ENCODE data around the gene ALDH1L1.

GRCh38 chr3:126085276-126085675 is 95.1 kb downstream of the ALDH1L1 start:
- TF ChIP-seq SP1 (IDR thresholded peaks at IDR 0.05), result no peak
- TF ChIP-seq LEF1 (IDR thresholded peaks at IDR 0.05; ENCODE audit: borderline replicate concordance), result no peak
- TF ChIP-seq NFRKB (IDR thresholded peaks at IDR 0.05), result no peak
- no peak for TF ChIP-seq CTBP1 (IDR thresholded peaks at IDR 0.05; ENCODE audit: borderline replicate concordance)
- no peak for TF ChIP-seq ELF4 (IDR thresholded peaks at IDR 0.05)
- TF ChIP-seq ARNT (IDR thresholded peaks at IDR 0.05), result no peak
- TF ChIP-seq PKNOX1 (IDR thresholded peaks at IDR 0.05), result no peak
- no peak for TF ChIP-seq TARDBP (IDR thresholded peaks at IDR 0.05)
- no peak for TF ChIP-seq FOXK2 (IDR thresholded peaks at IDR 0.05)
- TF ChIP-seq ZNF384 (IDR thresholded peaks at IDR 0.05), result no peak
- no peak for TF ChIP-seq FOXM1 (IDR thresholded peaks at IDR 0.05; ENCODE audit: borderline replicate concordance)
- no peak for TF ChIP-seq HDGF (IDR thresholded peaks at IDR 0.05; ENCODE audit: borderline replicate concordance)
- TF ChIP-seq BHLHE40 (IDR thresholded peaks at IDR 0.05; ENCODE audit: borderline replicate concordance), result no peak

All from HEK293T (cell line).